GM23338 (cell line): Measurements from ENCODE around the gene CDHR5. TPM values are rescaled to one million over a fixed set of nuclear protein-coding genes. Genes with fewer than 3 reads are reported as not detected.

Source experiments
- ATAC-seq: fragments of 200-7000 bp; cut with Tn5 transposase; 3 replicates; pipeline ENCODE4 v1.9.1; 2020
- DNase-seq: peaks from one replicate; pipeline ENCODE4 v3.0.0-alpha.2; 2015; ENCODE audit warnings: low spot score
- H2AFZ ChIP-seq: fragments of 200-600 bp; sonication (generic); 2 replicates; pipeline ENCODE4 v1.8.0; 2016; ENCODE audit warnings: antibody characterized with exemption, mild to moderate bottlenecking, moderate library complexity
- H3F3A ChIP-seq: fragments of 200-600 bp; sonication (generic); replicated peaks from 2 replicates; pipeline ENCODE4 v1.8.0; 2017; ENCODE audit warnings: antibody characterized with exemption, mixed run types, low read depth
- H3K27ac ChIP-seq: fragments of 200-600 bp; sonication (generic); 2 replicates; pipeline ENCODE4 v1.6.1; 2016; ENCODE audit warnings: low read depth
- H3K27me3 ChIP-seq: fragments of 200-600 bp; sonication (generic); 2 replicates; pipeline ENCODE4 v1.8.0; 2016; ENCODE audit warnings: mild to moderate bottlenecking, mixed run types, moderate library complexity; ENCODE audit not compliant: insufficient read depth
- H3K36me3 ChIP-seq: fragments of 200-600 bp; sonication (generic); 2 replicates; pipeline ENCODE4 v1.8.0; 2016; ENCODE audit warnings: mild to moderate bottlenecking; ENCODE audit not compliant: insufficient read depth
- H3K4me1 ChIP-seq: fragments of 200-600 bp; sonication (generic); 2 replicates; pipeline ENCODE4 v1.8.0; 2016; ENCODE audit warnings: mild to moderate bottlenecking, moderate library complexity; ENCODE audit not compliant: insufficient read depth
- H3K4me2 ChIP-seq: fragments of 200-600 bp; sonication (generic); 2 replicates; pipeline ENCODE4 v1.7.1; 2017; ENCODE audit warnings: mixed run types
- H3K4me3 ChIP-seq: fragments of 200-600 bp; sonication (generic); 2 replicates; pipeline ENCODE4 v1.6.1; 2016; ENCODE audit warnings: mixed run types
- H3K79me2 ChIP-seq: fragments of 200-600 bp; sonication (generic); replicated peaks from 2 replicates; pipeline ENCODE4 v1.8.0; 2017; ENCODE audit warnings: mild to moderate bottlenecking; ENCODE audit not compliant: insufficient read depth
- H3K9me2 ChIP-seq: fragments of 200-600 bp; sonication (generic); 2 replicates; pipeline ENCODE4 v1.8.0; 2017; ENCODE audit not compliant: insufficient read depth
- H4K20me1 ChIP-seq: fragments of 200-600 bp; sonication (generic); replicated peaks from 2 replicates; pipeline ENCODE4 v1.8.0; 2017; ENCODE audit warnings: mild to moderate bottlenecking; ENCODE audit not compliant: insufficient read depth
- H3K27ac Mint-ChIP-seq: 2 replicates; pipeline ENCODE4 v1.8.0; 2020; ENCODE audit warnings: inconsistent platforms, mild to moderate bottlenecking, moderate library complexity, mixed read lengths
- H3K27me3 Mint-ChIP-seq: 3 replicates; pipeline ENCODE4 v1.8.0; 2022; ENCODE audit warnings: low read depth, mild to moderate bottlenecking, moderate library complexity, mixed read lengths, inconsistent platforms; ENCODE audit not compliant: insufficient read depth, poor library complexity
- H3K36me3 Mint-ChIP-seq: 3 replicates; pipeline ENCODE4 v1.8.0; 2021; ENCODE audit warnings: low read depth, mild to moderate bottlenecking, inconsistent platforms, moderate library complexity, mixed read lengths
- H3K4me1 Mint-ChIP-seq: 3 replicates; pipeline ENCODE4 v1.8.0; 2020; ENCODE audit warnings: mild to moderate bottlenecking, inconsistent platforms, mixed read lengths
- H3K4me3 Mint-ChIP-seq: 3 replicates; pipeline ENCODE4 v1.8.0; 2021; ENCODE audit warnings: moderate library complexity, mild to moderate bottlenecking, inconsistent platforms, mixed read lengths
- H3K9me3 Mint-ChIP-seq: 3 replicates; pipeline ENCODE4 v1.8.0; 2020; ENCODE audit warnings: moderate library complexity, mild to moderate bottlenecking, inconsistent platforms, mixed read lengths
- CREB1 ChIP-seq: fragments of 250-450 bp; sonication (Bioruptor Pico); IDR thresholded peaks from 2 replicates; pipeline ENCODE4 v1.5.0; 2020; ENCODE audit warnings: low read depth, mild to moderate bottlenecking, moderate library complexity
- EZH2 ChIP-seq: fragments of 200-600 bp; sonication (generic); IDR thresholded peaks from one replicate; pipeline ENCODE4 v1.8.0; 2017; ENCODE audit warnings: antibody characterized with exemption, mild to moderate bottlenecking, low read depth; ENCODE audit not compliant: unreplicated experiment
- EZH2phosphoT487 ChIP-seq: fragments of 200-600 bp; sonication (generic); IDR thresholded peaks from one replicate; pipeline ENCODE4 v1.8.1; 2018; ENCODE audit warnings: antibody characterized with exemption; ENCODE audit not compliant: unreplicated experiment
- JUNB ChIP-seq: IDR thresholded peaks from one replicate; pipeline ENCODE4 v1.6.1; 2016; ENCODE audit warnings: antibody characterized with exemption; ENCODE audit not compliant: unreplicated experiment
- NANOG ChIP-seq: IDR thresholded peaks from 2 replicates; pipeline ENCODE4 v1.6.1; 2016; ENCODE audit warnings: antibody characterized with exemption, borderline replicate concordance
- POLR2AphosphoS5 ChIP-seq: IDR thresholded peaks from 2 replicates; pipeline ENCODE4 v1.6.1; 2016; ENCODE audit warnings: antibody characterized with exemption, low read depth
- ZNF114 ChIP-seq: fragments of 250-450 bp; sonication (Bioruptor Pico); IDR thresholded peaks from 2 replicates; pipeline ENCODE4 v1.5.0; 2020; ENCODE audit warnings: mild to moderate bottlenecking, moderate library complexity
- ZNF331 ChIP-seq: fragments of 250-450 bp; sonication (Bioruptor Pico); IDR thresholded peaks from 2 replicates; pipeline ENCODE4 v1.5.0; 2020; ENCODE audit warnings: low read depth, mild to moderate bottlenecking, moderate library complexity
- polyA plus RNA-seq: library from polyadenylated mRNA; unstranded; fragments of >200 nt; fragmentation: Nextera tagmentation; extraction: Ambion mirVana; gene quantifications from 2 replicates; pipeline ENCODE4 v1.2.1, GENCODE V29; 2016
- total RNA-seq: library from RNA; depleted of rRNA; stranded (reverse); fragments of >200 nt; shearing (Covaris generic); gene quantifications from 2 replicates; pipeline ENCODE4 v1.2.3, GENCODE V29; 2014
- TF ChIP-seq, protein P1 (sequence below): fragments of 250-450 bp; sonication (Bioruptor Pico); IDR thresholded peaks from 2 replicates; pipeline ENCODE4 v1.5.0; 2020; ENCODE audit warnings: mild to moderate bottlenecking, moderate library complexity
- TF ChIP-seq, protein P2 (sequence below), 2 experiments: fragments of 200-600 bp in 1 of 2; sonication (generic) in 1 of 2; conservative IDR thresholded peaks; 2 replicates each; pipeline versions ENCODE4 v1.5.1 to v1.6.1; 2016 to 2017; ENCODE audit warnings: antibody characterized with exemption in 2 of 2, low read depth in 2 of 2, mild to moderate bottlenecking in 2 of 2, moderate library complexity in 1 of 2

The CDHR5 gene
- total and polyA plus RNA-seq, 2 experiments from 2014 or later = not detected

DNA sequence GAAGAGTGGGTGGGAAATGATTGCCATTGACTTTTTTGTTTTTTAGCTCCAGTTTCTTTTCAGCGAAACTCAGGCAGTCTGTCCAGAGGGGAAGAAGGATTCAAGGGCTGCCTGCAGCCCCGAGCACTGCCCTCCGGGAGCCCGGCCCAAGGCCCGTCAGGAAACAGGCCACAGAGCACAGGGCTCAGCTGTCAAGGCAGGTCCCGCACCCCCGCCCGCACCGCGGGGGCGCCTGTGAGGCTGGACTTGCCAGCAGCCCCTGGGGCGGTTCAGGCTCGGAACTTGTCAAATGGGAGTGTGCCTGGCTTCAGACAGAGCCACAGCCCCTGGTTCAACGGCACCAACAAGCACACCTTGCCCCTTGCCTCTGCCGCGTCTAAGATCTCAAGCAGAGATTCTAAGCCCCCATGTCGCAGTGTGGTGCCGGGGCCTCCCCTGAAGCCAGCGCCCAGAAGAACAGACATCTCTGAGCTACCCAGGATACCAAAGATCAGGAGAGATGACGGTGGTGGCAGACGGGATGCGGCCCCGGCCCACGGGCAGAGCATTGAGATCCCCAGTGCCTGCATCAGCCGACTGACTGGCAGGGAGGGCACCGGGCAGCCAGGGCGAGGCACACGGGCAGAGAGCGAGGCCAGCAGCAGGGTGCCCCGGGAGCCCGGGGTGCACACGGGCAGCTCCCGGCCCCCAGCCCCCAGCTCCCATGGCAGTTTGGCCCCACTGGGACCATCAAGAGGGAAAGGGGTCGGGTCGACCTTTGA, 17.6 kb downstream of the CDHR5 start:
- H3K4me3 Mint-ChIP-seq = no peak overlapping the region; the same call in 2 of the 3 replicates
- H3K4me2 ChIP-seq = no peak overlapping the region
- peaks cover 57% of the 10 kb centered on the region for H3K36me3 Mint-ChIP-seq
- peak; percentile 14; the same call in 1 of the 3 replicates for ATAC-seq
- peaks cover 27% of the 10 kb centered on the region for H3F3A ChIP-seq
- H4K20me1 ChIP-seq = peaks cover 3% of the 10 kb centered on the region; the same call in 1 of the 2 replicates
- H3K27me3 ChIP-seq = no peaks in the 10 kb centered on the region
- no peak overlapping the region for H3K27ac Mint-ChIP-seq
- peaks cover 13% of the 10 kb centered on the region for H3K27me3 Mint-ChIP-seq
- TF ChIP-seq POLR2AphosphoS5 (no peak), CREB1 (no peak), ZNF331 (no peak), JUNB (no peak), EZH2 (no peak)
- H3K9me3 Mint-ChIP-seq = no peaks in the 10 kb centered on the region
- peaks cover 25% of the 10 kb centered on the region; the same call in 1 of the 2 replicates for H3K36me3 ChIP-seq
- H3K9me2 ChIP-seq = no peaks in the 10 kb centered on the region
- no peaks in the 10 kb centered on the region for H3K4me1 ChIP-seq
- H3K79me2 ChIP-seq = 0 out of 2 replicates have a peak, but pooled peaks cover 4% of the 10 kb centered on the region
- H3K27ac ChIP-seq = 0 out of 2 replicates have a peak overlapping the region, but pooled peaks have one; percentile 32
- no peak overlapping the region for H3K4me3 ChIP-seq
- H3K4me1 Mint-ChIP-seq = peaks cover 2% of the 10 kb centered on the region
- H2AFZ ChIP-seq = no peak overlapping the region
- no peak for DNase-seq

DNA sequence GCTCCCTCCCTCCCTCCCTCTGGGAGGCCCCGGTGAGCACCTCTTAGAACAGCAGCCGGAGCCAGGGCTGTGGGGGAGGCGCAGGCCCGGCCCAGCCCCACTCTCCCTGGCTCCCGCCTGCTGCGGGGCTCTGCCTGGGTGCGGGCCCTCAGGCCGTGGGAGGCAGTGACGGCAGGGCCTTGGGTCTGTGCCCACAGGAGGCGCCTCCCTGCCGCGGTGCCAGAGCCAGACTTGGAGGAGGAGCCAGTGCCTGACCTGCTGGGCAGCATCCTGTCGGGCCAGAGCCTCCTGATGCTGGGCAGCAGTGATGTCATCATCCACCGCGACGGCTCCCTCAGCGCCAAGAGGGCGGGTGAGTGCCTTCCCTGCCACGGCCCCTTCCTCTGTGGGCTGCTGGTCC, 18.5 kb downstream of the CDHR5 start:
- peaks cover 34% of the 10 kb centered on the region for H3K36me3 ChIP-seq
- no peaks in the 10 kb centered on the region; the same call in 2 of the 3 replicates for H3K4me1 Mint-ChIP-seq
- H3K4me3 Mint-ChIP-seq = no peak overlapping the region
- no peak for DNase-seq
- H3F3A ChIP-seq = peaks cover 21% of the 10 kb centered on the region
- no peaks in the 10 kb centered on the region for H3K9me2 ChIP-seq
- 0 out of 2 replicates have a peak, but pooled peaks cover 4% of the 10 kb centered on the region for H3K79me2 ChIP-seq
- peak; percentile 17; the same call in 2 of the 3 replicates for ATAC-seq
- no peak overlapping the region for H3K4me3 ChIP-seq
- no peaks in the 10 kb centered on the region for H3K4me1 ChIP-seq
- H2AFZ ChIP-seq = no peak overlapping the region
- H3K4me2 ChIP-seq = no peak overlapping the region
- no peaks in the 10 kb centered on the region for H3K9me3 Mint-ChIP-seq
- H3K27me3 Mint-ChIP-seq = peaks cover 13% of the 10 kb centered on the region
- no peak overlapping the region for H3K27ac ChIP-seq
- peaks cover 59% of the 10 kb centered on the region for H3K36me3 Mint-ChIP-seq
- H3K27me3 ChIP-seq = no peaks in the 10 kb centered on the region
- H4K20me1 ChIP-seq = peaks cover 3% of the 10 kb centered on the region; the same call in 1 of the 2 replicates
- H3K27ac Mint-ChIP-seq = no peak overlapping the region
- TF ChIP-seq EZH2 = no peak
- TF ChIP-seq EZH2phosphoT487 = no peak
- no peak for TF ChIP-seq ZNF114
- no peak for TF ChIP-seq CREB1
- TF ChIP-seq, protein P1, sequence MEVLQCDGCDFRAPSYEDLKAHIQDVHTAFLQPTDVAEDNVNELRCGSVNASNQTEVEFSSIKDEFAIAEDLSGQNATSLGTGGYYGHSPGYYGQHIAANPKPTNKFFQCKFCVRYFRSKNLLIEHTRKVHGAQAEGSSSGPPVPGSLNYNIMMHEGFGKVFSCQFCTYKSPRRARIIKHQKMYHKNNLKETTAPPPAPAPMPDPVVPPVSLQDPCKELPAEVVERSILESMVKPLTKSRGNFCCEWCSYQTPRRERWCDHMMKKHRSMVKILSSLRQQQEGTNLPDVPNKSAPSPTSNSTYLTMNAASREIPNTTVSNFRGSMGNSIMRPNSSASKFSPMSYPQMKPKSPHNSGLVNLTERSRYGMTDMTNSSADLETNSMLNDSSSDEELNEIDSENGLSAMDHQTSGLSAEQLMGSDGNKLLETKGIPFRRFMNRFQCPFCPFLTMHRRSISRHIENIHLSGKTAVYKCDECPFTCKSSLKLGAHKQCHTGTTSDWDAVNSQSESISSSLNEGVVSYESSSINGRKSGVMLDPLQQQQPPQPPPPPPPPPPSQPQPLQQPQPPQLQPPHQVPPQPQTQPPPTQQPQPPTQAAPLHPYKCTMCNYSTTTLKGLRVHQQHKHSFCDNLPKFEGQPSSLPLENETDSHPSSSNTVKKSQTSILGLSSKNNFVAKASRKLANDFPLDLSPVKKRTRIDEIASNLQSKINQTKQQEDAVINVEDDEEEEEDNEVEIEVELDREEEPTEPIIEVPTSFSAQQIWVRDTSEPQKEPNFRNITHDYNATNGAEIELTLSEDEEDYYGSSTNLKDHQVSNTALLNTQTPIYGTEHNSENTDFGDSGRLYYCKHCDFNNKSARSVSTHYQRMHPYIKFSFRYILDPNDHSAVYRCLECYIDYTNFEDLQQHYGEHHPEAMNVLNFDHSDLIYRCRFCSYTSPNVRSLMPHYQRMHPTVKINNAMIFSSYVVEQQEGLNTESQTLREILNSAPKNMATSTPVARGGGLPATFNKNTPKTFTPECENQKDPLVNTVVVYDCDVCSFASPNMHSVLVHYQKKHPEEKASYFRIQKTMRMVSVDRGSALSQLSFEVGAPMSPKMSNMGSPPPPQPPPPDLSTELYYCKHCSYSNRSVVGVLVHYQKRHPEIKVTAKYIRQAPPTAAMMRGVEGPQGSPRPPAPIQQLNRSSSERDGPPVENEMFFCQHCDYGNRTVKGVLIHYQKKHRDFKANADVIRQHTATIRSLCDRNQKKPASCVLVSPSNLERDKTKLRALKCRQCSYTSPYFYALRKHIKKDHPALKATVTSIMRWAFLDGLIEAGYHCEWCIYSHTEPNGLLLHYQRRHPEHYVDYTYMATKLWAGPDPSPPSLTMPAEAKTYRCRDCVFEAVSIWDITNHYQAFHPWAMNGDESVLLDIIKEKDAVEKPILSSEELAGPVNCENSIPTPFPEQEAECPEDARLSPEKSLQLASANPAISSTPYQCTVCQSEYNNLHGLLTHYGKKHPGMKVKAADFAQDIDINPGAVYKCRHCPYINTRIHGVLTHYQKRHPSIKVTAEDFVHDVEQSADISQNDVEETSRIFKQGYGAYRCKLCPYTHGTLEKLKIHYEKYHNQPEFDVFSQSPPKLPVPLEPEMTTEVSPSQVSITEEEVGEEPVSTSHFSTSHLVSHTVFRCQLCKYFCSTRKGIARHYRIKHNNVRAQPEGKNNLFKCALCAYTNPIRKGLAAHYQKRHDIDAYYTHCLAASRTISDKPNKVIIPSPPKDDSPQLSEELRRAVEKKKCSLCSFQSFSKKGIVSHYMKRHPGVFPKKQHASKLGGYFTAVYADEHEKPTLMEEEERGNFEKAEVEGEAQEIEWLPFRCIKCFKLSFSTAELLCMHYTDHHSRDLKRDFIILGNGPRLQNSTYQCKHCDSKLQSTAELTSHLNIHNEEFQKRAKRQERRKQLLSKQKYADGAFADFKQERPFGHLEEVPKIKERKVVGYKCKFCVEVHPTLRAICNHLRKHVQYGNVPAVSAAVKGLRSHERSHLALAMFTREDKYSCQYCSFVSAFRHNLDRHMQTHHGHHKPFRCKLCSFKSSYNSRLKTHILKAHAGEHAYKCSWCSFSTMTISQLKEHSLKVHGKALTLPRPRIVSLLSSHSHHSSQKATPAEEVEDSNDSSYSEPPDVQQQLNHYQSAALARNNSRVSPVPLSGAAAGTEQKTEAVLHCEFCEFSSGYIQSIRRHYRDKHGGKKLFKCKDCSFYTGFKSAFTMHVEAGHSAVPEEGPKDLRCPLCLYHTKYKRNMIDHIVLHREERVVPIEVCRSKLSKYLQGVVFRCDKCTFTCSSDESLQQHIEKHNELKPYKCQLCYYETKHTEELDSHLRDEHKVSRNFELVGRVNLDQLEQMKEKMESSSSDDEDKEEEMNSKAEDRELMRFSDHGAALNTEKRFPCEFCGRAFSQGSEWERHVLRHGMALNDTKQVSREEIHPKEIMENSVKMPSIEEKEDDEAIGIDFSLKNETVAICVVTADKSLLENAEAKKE (CRISPR knock-in tag) = no peak
- TF ChIP-seq POLR2AphosphoS5 = no peak
- TF ChIP-seq, protein P2, sequence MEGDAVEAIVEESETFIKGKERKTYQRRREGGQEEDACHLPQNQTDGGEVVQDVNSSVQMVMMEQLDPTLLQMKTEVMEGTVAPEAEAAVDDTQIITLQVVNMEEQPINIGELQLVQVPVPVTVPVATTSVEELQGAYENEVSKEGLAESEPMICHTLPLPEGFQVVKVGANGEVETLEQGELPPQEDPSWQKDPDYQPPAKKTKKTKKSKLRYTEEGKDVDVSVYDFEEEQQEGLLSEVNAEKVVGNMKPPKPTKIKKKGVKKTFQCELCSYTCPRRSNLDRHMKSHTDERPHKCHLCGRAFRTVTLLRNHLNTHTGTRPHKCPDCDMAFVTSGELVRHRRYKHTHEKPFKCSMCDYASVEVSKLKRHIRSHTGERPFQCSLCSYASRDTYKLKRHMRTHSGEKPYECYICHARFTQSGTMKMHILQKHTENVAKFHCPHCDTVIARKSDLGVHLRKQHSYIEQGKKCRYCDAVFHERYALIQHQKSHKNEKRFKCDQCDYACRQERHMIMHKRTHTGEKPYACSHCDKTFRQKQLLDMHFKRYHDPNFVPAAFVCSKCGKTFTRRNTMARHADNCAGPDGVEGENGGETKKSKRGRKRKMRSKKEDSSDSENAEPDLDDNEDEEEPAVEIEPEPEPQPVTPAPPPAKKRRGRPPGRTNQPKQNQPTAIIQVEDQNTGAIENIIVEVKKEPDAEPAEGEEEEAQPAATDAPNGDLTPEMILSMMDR (conservative IDR thresholded peaks at IDR 0.05; ENCODE audit: low read depth in 2 of 2) = no peak
- TF ChIP-seq ZNF331 = no peak
- TF ChIP-seq NANOG = no peak
- no peak for TF ChIP-seq JUNB
